ENCODE results near the gene GRIFIN. TPM values are rescaled to one million over a fixed set of nuclear protein-coding genes. Genes with fewer than 3 reads are reported as not detected.

GRIFIN gene
- total and polyA plus RNA-seq, 9 of the 15 experiments (the other 6 are each of a cell fraction or from before 2014, with no cell fraction given) = not detected

- TF ChIP-seq, protein P1, sequence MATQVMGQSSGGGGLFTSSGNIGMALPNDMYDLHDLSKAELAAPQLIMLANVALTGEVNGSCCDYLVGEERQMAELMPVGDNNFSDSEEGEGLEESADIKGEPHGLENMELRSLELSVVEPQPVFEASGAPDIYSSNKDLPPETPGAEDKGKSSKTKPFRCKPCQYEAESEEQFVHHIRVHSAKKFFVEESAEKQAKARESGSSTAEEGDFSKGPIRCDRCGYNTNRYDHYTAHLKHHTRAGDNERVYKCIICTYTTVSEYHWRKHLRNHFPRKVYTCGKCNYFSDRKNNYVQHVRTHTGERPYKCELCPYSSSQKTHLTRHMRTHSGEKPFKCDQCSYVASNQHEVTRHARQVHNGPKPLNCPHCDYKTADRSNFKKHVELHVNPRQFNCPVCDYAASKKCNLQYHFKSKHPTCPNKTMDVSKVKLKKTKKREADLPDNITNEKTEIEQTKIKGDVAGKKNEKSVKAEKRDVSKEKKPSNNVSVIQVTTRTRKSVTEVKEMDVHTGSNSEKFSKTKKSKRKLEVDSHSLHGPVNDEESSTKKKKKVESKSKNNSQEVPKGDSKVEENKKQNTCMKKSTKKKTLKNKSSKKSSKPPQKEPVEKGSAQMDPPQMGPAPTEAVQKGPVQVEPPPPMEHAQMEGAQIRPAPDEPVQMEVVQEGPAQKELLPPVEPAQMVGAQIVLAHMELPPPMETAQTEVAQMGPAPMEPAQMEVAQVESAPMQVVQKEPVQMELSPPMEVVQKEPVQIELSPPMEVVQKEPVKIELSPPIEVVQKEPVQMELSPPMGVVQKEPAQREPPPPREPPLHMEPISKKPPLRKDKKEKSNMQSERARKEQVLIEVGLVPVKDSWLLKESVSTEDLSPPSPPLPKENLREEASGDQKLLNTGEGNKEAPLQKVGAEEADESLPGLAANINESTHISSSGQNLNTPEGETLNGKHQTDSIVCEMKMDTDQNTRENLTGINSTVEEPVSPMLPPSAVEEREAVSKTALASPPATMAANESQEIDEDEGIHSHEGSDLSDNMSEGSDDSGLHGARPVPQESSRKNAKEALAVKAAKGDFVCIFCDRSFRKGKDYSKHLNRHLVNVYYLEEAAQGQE (IDR thresholded peaks at IDR 0.05; ENCODE audit: borderline replicate concordance) = peak; percentile 31; the same call in 1 of the 2 replicates
- TF ChIP-seq, protein P1 (CRISPR knock-in tag; IDR thresholded peaks at IDR 0.05; ENCODE audit: low read depth) = no peak
- no peak for TF ChIP-seq POLR2B (IDR thresholded peaks at IDR 0.05; ENCODE audit: low read depth, partially characterized antibody)
- no peak for TF ChIP-seq SMARCA4 (IDR thresholded peaks at IDR 0.05)
- TF ChIP-seq, protein P2, sequence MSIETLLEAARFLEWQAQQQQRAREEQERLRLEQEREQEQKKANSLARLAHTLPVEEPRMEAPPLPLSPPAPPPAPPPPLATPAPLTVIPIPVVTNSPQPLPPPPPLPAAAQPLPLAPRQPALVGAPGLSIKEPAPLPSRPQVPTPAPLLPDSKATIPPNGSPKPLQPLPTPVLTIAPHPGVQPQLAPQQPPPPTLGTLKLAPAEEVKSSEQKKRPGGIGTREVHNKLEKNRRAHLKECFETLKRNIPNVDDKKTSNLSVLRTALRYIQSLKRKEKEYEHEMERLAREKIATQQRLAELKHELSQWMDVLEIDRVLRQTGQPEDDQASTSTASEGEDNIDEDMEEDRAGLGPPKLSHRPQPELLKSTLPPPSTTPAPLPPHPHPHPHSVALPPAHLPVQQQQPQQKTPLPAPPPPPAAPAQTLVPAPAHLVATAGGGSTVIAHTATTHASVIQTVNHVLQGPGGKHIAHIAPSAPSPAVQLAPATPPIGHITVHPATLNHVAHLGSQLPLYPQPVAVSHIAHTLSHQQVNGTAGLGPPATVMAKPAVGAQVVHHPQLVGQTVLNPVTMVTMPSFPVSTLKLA (conservative IDR thresholded peaks at IDR 0.05) = peak in 1 of 2 experiments; percentile 48; a peak in 2 of 4 replicates
- TF ChIP-seq GTF2F1 (IDR thresholded peaks at IDR 0.05; ENCODE audit: low read depth, low read length) = no peak
- TF ChIP-seq FOXP1 (CRISPR knock-in tag; IDR thresholded peaks at IDR 0.05) = no peak
- no peak for TF ChIP-seq LEF1 (IDR thresholded peaks at IDR 0.05)
- no peak for TF ChIP-seq ZBED1 (IDR thresholded peaks at IDR 0.05)
- TF ChIP-seq TFE3 (CRISPR knock-in tag; IDR thresholded peaks at IDR 0.05) = no peak
- no peak for TF ChIP-seq ZBTB49 (CRISPR knock-in tag; IDR thresholded peaks at IDR 0.05; ENCODE audit: borderline replicate concordance)
- TF ChIP-seq NRF1 (conservative IDR thresholded peaks at IDR 0.05 in 1 of 2, IDR thresholded peaks at IDR 0.05 in 1 of 2) = peak in 1 of 2 experiments; percentile 77; a peak in 2 of 4 replicates
- TF ChIP-seq FOS (IDR thresholded peaks at IDR 0.05; ENCODE audit: extremely low read depth, insufficient read length) = peak; percentile 22
- no peak for TF ChIP-seq CHCHD3 (CRISPR knock-in tag; IDR thresholded peaks at IDR 0.05)
These were observed 43.1 kb upstream of the GRIFIN start, which contains the start of gene LFNG (continued) for GRCh38 chr7:2519119-2519930.
